ENCODE results near the gene ULBP1.
"Not testable (repeated sequence)": the region's sequence is repeated elsewhere in the genome, so short reads cannot be mapped to it uniquely, and the experiment has no call there.

ULBP1 gene

DNA sequence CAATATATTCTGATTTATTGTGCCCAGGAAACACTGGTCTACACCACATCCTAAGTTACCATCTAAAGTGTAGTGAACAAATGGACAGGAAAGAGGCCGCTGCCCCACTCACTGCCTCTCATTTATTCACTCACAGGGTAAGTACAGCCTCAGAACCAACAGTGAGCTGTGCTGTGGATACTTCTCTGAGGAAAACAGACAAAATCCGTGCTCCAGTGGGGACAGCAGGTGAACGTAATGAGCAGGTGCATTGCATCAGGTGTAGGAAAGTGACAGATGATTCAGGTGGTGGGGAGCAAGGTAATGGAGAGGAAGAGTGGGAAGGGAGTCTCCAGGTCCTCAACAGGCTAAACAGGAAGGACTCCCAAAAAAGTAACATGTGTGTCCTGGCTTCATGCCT lies 30.3 kb upstream of the ULBP1 start:
- DNase-seq = no peak

DNA sequence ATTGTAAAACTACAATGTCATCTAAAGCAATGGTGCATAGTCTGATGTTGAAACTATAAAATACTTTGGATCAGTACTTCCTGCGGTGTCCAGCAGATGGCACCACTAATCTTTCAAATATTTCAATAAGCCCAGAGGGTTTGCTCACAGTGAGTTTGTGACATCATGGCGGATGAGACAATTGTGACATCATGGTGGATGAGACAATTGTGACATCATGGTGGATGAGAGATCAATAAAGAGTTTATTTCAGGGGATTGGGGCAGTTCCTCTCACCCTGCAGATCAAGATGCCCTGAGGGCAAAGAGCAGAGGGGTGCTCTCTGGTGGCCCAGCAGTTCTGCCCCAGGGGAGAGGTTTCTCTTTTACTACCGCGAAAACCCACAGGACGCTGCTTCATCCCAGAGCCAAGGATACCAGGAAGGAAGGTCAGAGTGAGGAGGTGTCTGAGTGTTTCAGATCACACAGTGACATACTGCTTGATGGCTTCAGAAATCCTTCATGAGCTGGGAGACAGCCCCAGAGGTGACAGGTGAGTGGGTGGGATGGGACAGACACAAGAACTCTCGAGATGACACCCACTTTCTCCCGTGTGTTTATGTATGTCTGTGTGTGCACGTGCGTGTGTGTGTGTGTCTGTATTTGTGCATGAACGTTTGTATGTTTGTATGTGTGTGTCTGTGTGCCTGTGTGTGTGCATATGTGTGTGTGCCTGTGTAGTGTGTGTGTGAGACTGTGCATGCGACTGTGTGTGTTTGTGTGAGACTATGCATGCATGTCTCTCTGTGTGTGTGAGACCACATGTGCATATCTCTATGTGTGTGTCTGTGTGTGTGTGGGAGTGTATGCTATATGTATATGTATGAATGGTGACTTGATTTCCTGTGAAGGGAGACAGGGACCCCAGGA lies 29.2 kb upstream of the ULBP1 start:
- peak; percentile 72 for DNase-seq

DNA sequence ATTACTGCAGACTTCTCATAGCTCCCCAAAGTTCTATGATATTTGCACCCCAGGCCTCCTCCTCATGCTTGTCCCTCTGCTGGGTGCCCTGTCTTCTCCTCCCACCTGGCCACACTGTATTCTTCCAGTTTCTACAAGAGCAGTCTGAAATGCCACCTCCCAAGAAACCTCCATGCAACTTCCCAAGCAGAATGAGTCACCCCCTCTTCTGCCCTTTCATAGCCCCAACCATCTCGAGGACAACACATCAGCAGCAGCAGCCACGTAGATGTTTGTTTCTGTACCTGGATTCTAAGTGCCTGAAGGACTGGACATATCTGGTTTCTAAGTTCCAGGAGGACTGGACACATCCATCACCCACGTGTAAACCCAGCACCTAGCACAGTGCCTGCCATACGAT lies 28.5 kb upstream of the ULBP1 start:
- no peak for DNase-seq

DNA sequence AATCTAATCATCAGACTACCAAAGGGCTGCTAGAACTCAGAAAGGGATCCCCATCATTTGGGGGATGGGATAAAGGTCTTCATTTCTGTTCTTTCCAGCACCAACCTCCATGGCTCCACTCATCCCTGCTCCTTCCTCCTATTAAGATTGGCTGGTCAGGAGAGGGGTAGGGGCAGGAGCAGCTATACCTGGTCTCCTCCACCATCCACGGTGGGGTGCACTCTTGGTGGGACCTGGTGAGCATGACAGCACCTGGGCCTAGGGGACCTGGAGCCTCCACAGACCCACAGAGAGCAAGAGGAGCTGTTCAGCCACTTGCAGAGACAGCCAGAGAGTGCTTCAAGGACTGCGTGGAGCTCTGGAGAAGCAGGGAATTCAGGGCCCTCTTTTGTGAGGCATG lies 28.1 kb upstream of the ULBP1 start:
- DNase-seq = no peak

DNA sequence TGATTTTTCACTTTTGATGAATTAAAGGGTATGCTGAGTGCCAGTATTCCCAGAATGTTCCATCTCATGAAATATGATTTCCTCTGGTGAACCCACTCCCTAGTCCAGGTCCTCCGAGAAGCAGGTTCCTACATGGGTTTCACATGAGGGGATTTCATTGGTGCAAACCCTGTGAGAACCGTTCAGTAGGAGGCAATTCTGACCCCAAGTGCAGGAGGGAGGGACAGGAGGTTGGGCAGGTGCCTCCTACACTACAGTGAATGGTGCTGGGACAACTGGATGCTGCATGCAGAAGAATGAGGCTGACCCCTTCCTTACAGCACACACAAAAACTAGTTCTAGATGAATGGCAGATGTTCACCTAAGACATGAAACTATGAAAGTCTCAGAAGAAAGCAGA lies 27.0 kb upstream of the ULBP1 start:
- no peak for DNase-seq

DNA sequence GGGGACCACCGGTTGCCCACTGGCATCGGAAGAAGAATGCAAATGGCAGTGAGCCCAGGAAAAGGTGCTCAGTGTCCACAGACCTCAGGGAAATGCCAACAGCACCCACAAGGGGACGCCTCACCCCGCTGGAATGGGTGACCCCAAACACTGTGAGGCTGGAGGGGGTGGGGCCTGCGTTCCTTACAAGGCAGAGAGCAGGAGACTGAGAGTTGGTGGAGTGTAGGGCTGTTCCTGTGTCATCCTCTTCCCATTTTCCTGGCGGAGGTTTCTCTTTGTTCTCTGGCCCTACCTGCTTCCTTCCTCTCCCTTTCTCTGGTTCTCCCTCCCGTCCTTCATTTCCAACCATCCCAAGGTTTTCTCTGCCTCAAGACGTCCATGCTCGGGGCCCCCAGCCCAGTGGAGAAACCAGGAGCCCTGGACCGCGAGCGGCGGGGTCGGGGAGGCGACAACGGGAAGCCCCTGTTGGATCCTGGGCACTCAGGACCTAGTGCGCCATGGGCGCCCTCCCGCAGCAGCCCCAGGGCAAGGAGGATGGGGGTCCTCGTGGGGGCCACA lies 25.7 kb upstream of the ULBP1 start:
- DNase-seq = not testable (repeated sequence)

DNA sequence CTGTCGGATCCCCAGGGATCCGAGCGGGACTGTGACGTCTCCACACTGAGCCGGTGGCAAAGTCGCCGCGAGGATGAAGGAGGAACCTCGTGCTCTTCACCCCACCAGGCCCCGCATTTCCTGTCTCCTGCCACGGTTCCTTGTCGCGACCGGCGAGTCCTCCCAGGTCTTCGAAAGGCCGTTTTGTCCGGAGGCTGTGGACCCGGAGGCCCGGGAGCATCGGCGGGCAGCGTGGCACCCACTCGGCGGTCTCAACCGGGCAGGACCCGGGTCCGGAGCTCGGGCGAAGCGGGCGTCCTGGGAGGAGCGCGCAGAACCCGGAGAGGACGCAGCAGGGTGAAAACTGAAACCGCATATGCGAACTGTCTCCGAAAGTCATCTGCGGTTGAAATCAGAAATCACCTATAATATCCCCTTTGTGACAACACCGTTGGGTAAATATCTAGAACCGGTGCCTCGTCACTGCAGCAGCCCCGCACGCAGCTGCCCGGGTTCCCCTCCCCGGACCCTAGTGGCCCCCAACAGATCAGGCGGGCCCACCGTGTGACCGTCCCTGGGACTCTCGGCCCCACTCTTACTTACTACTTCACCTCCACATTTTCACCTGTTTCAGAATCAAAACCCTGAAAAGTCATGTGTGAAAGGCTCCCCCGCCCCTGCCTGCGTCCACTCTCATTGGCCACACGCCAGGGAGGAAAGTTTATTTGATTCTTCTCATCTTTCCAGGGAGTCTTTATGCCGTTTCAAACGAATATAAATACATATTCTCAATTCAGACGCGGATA lies 25.0 kb upstream of the ULBP1 start:
- peak; percentile 12 for DNase-seq

DNA sequence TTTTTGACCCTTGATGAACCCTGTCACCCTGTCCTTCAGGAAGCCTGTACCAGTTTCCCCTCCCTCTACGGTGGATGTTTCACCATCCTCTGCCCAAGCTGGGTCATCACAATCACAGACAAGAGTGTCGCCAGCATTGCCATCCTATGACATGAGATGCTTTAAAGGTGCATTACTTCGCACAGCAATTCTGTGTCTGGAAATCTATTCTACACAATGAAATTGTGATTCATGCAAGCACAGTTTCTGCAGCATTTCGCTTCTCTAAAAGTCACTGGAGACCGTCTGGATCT lies 24.4 kb upstream of the ULBP1 start:
- no peak for DNase-seq

DNA sequence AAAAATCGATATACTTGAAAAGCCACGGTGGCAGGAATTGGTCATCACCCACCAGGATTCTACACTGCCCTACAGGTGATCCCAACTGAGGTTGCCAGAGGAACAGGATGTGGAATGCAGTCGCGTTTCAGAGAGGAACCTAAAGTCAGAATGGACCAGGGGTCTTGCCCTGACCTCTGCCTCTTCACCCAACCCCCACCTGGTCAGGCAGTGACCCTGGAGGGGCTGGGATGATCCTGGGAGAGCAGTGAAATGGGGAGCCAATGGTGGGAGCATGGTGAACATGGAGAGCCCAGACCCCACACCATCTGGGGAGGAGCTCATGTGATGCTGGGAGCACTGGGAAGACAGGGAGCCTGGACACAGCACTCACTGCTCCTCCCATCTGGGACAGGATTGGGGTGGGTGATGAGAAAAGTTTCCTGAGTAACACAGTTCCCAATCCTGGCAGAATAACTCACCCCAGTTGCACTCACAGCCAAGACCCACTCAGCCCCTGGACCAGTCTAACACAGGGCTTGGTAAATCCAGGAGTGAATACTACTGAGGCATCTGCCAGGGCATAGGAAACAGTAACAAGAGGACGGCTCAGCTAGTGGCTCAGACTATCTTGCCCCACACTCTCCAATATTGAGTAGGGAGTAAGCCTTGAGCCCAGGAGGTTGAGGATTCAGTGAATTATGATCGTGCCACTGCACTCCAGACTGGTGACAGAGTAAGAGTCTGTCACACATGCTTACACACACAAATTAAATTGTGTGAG lies 23.7 kb upstream of the ULBP1 start:
- DNase-seq = no peak

DNA sequence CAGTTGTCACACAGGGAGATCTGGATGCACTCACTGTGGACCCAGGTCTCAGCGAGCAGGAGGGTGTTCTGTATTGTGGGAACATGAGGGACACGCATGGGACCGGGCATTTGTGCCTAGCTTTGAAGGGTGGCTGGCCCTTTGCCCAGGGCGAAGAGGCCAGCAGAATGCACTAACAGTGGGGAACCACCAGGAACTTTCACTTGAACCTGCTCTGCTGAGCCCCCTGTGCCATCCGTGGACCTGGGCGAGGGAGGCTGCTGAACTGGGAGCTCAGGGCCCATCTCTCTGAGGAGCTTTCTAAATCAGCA lies 23.1 kb upstream of the ULBP1 start:
- no peak for DNase-seq

DNA sequence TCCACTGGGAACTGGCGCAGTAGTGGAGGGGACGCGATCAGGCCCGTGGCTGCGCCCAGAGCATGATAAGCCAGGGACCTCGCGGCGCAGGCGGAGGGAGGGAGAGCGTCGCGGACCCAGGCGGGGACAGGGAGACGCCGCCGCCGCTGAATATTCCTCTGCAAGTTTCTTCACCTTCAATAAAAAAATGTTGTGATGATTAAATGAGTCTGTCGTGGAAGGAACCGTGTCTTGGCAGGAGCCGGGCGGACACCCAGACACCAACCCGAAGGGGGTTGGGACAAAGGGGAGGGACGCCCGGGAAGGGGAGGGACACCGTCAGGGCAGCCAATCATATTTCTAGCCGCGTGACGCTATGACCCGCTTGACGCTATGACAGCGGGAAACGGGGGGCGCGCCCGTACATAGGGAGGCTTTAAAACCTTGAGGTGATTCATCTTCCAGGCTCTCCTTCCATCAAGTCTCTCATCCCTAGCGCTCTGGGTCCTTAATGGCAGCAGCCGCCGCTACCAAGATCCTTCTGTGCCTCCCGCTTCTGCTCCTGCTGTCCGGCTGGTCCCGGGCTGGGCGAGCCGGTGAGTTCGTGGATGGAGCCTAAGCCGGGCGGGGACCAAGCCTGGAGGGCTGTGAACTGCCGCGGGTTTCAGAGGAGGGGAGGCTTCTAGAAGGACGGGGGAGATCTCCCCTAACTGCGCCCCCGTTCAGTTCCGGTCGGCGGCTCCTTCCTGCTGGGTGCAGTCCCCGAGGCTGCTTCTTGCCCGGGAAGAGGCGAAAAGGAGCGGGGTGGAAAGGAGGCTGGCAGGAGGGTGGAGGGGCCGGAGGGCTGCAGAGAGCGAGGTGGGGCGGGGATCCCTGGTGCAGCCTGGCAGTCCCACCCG lies 21.9 kb upstream of the ULBP1 start, which contains the start of gene ULBP2:
Gene ULBP2 (plus strand): TSS at position 432 of the 878 bp plus-strand sequence. CDS start 59 bp downstream, at position 491.
- peak; percentile 97 for DNase-seq

DNA sequence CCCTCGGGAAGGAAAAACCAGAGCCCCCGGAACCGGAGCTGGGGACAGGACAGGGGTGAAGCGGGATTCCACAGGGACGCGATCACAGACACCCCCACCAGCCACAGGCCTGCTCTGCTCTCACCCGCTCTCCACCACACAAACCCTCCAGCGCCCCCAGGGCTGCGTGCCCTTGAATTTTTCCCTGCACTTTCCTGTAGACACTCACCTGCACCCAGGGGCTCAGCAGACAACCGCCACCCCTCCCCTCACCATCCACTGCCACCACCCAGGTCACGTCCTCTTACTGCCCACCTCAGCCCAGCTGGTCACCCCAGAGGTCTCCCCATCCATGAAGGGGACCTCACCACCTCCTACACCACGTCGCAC lies 21.3 kb upstream of the ULBP1 start:
- no peak for DNase-seq

DNA sequence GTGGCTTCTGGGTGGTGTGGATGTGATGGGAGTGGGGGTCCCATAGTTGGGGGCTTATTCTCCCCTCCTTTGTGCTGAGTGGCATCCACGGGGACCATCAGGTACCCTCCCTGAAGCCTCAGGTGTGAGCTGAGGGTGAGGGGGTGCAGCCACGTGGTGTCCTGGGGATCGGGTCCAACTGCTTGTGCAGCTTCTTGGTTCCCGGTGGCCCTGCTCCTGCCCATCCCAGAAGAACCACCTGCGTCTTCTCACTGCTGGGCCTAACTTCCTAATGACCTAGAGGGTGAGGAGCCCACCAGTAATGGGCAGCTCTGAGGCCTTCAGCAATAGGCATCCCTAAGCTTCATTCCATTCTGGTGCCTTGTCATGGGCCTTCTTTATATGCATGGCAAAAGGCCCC lies 20.4 kb upstream of the ULBP1 start:
- not testable (repeated sequence) for DNase-seq

DNA sequence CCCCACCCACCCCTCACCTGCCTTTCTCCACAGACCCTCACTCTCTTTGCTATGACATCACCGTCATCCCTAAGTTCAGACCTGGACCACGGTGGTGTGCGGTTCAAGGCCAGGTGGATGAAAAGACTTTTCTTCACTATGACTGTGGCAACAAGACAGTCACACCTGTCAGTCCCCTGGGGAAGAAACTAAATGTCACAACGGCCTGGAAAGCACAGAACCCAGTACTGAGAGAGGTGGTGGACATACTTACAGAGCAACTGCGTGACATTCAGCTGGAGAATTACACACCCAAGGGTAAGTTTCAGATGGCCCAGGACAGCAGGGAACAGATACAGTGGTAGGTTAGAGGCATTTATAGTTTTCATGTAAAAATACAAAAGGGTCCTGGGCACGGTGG lies 18.5 kb upstream of the ULBP1 start:
- DNase-seq = not testable (repeated sequence)

DNA sequence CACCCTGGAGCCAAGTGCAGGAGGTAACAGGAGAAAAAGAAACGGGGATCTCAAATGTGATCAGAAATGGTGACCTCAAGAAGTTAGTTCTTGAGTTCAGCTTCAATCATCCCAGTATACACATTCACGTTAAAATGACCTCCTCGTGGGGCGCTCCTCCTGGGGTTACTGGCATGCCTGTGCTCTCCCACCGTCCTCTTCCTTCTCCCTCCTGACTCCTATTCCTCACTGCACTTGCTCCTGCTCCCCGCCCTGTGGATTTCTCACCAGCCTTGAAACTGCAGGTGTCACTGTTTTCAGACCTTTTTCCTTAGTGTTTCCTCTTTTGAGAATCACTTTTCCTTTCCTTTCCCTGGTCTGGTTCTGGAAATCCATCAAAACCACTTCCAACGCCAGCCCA lies 17.1 kb upstream of the ULBP1 start:
- DNase-seq = not testable (repeated sequence)

DNA sequence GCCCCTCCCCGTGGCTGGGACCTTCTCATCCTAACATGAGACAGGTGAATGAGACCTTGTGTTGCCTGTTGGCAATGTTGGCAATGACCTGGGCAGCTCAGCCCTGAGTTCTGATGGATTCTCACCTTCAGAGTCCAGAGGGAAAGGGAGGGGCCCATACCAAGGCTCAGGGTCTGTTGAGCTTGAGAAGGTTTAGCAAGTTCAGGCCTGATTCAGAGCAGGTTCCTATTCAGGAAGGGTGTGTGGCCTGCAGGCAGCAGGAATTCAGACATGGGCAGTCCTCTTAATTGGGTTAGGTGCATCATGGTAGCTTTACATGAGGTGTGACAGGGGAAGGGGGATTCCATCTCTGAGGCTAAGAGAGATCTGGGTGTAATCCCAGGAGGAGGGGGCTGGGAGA lies 16.2 kb upstream of the ULBP1 start:
- not testable (repeated sequence) for DNase-seq

DNA sequence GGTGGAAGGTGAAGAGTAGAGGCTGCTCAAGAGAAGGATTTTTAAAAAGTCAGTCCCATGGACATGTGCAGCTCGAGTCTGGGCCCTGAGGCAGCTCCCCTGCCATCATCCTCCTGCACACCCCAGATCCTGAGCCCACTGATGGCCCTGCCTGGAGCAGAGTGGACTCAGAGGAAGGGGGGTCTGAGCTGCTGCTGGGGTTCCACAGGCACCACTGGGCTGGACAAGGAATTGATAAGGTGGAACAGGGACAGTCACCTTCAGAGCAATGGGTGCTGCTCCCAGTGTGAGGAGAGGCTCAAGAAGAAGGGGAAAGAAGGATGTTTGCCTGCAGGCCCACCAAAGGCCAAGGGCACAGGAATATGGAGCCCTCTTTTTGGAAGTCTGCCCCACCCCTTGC lies 15.7 kb upstream of the ULBP1 start:
- no peak for DNase-seq

DNA sequence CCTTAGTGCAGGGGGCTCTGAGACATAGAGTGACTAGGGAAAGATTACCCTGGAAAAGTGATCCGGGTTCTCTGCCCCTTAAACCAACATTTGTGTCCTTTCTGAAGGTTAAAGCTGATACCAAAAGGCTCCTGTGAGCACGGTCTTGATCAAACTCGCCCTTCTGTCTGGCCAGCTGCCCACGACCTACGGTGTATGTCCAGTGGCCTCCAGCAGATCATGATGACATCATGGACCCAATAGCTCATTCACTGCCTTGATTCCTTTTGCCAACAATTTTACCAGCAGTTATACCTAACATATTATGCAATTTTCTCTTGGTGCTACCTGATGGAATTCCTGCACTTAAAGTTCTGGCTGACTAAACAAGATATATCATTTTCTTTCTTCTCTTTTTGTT lies 15.1 kb upstream of the ULBP1 start:
- DNase-seq = no peak

DNA sequence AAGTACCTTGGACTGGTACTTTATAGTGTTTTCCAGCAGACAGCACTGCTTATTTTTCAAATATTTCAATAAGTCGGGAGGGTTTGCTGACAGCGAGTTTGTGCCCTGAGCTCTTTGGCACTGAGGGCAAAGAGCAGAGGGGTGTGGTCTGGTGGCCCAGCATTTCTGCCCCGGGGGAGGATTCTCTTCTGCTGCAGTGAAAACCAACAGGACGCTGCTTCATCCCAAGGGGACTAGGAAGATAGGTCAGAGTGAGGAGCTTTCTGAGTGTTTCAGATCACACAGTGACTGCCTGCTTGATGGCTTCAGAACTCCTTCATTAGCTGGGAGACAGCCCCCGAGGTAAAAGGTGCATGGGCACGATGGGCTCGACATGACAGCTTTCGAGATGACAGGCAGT lies 13.3 kb upstream of the ULBP1 start:
- no peak for DNase-seq

DNA sequence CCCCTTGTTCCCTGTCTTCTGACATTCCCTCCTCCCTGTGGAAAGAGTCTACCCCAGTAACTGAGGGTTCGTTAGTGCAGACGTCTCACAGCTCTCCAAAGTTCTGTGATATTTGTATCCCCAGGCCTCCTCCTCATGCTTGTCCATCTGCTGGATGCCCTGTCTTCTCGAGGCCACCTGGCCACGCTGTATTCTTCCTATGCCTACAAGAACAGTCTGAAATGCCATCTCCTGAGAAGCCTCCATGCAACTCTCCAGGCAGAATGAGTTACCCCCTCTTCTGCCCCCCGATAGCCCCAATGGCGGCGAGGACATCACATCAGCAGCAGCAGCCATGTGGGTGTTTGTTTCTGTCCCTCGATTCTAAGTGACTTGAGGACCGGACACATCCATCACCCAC lies 12.6 kb upstream of the ULBP1 start:
- no peak for DNase-seq

DNA sequence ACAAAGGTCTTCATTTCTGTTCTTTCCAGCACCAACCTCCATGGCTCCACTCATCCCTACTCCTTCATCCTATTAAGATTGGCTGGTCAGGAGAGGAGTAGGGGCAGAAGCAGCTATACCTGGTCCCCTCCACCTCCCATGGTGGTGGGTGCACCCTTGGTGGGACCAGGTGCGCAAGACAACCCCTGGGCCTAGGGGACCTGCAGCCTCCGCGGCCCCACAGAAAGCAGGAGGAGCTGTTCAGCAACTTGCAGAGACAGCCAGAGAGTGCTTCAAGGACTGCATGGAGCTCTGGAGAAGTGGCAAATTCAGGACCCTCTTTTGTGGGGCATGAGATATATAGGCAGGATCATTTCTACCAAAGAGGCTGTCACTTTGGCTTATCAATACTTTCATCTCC lies 12.1 kb upstream of the ULBP1 start:
- DNase-seq = no peak

DNA sequence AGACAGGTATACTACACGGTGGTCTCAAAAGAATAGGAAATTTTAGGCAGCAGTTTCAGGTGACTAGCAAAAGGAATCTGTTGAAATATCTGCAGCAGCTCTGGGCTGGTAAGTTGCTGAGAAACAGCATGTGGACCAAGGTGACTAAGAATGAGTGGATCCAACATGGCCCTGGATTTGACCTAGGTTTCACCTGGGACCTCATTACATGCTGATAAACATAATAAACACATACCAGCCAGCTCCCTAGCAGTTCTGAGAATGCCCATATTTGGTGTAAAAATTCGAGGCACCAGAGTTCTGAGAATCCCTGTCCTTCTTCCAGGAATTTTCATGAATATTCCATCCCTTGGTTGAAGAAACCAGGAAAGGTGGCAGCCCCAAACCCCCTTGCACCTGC lies 10.4 kb upstream of the ULBP1 start:
- DNase-seq = not testable (repeated sequence)

All from fibroblast of skin of back (primary cell).